OCI-LY3 (cell line): Measurements from ENCODE around the gene PPP1R26.

Experiments used
- H2AFZ ChIP-seq: fragments of 200-600, 300-600 bp; shearing (Covaris generic); 2 replicates; pipeline ENCODE4 v1.6.0; 2014; ENCODE audit warnings: antibody characterized with exemption, low read depth, low read length
- H3K27ac ChIP-seq: fragments of 200-600, 300-600 bp; sonication (generic); 2 replicates; pipeline ENCODE4 v1.5.1; 2014; ENCODE audit warnings: mild to moderate bottlenecking, low read length, moderate library complexity, mixed read lengths
- H3K27me3 ChIP-seq: fragments of 200-600, 300-600 bp; sonication (generic); 2 replicates; pipeline ENCODE4 v1.6.1; 2014; ENCODE audit warnings: low read depth, low read length, mixed read lengths
- H3K36me3 ChIP-seq: fragments of 200-600, 300-600 bp; sonication (generic); replicated peaks from 2 replicates; pipeline ENCODE3; 2014; ENCODE audit warnings: low read depth, low read length, mixed read lengths
- H3K4me1 ChIP-seq: fragments of 300-600, 200-600 bp; sonication (generic); 2 replicates; pipeline ENCODE4 v1.6.1; 2014; ENCODE audit warnings: low read length, mixed read lengths
- H3K4me2 ChIP-seq: fragments of 200-600, 300-600 bp; sonication (generic); 2 replicates; pipeline ENCODE4 v1.6.1; 2014; ENCODE audit warnings: low read length, mixed read lengths
- H3K4me3 ChIP-seq: fragments of 300-600, 200-600 bp; sonication (generic); 2 replicates; pipeline ENCODE4 v1.5.1; 2014; ENCODE audit warnings: antibody characterized with exemption, mild to moderate bottlenecking, low read length, moderate library complexity
- H3K79me2 ChIP-seq: fragments of 300-600, 200-600 bp; shearing (Covaris generic); 2 replicates; pipeline ENCODE4 v1.6.1; 2014; ENCODE audit warnings: mild to moderate bottlenecking, low read length, mixed read lengths
- H3K9ac ChIP-seq: fragments of 300-600, 200-600 bp; shearing (Covaris generic); 2 replicates; pipeline ENCODE4 v1.6.0; 2014; ENCODE audit warnings: mild to moderate bottlenecking, low read length, moderate library complexity
- H3K9me3 ChIP-seq: fragments of 200-600, 300-600 bp; shearing (Covaris generic); 2 replicates; pipeline ENCODE4 v1.6.1; 2014; ENCODE audit warnings: low read length, mixed read lengths; ENCODE audit not compliant: insufficient read depth
- H4K20me1 ChIP-seq: fragments of 200-600, 300-600 bp; sonication (generic); 2 replicates; pipeline ENCODE4 v1.6.1; 2016; ENCODE audit warnings: low read length, mixed read lengths; ENCODE audit not compliant: insufficient read depth
- CTCF ChIP-seq: fragments of 200-600, 300-600 bp; sonication (generic); IDR thresholded peaks from 2 replicates; pipeline ENCODE4 v1.5.1; 2014; ENCODE audit warnings: antibody characterized with exemption, low read length, low read depth
- EZH2phosphoT487 ChIP-seq: fragments of 200-600 bp; shearing (Covaris generic); IDR thresholded peaks from 2 replicates; pipeline ENCODE4 v1.6.1; 2018; ENCODE audit warnings: antibody characterized with exemption, mixed run types, low read depth

PPP1R26 gene

GRCh38 chr9:135519179-135519971 lies 39.8 kb downstream of the PPP1R26 start:
- H3K79me2 ChIP-seq, result no peaks in the 10 kb centered on the region
- no peaks in the 10 kb centered on the region for H3K9me3 ChIP-seq
- H3K9ac ChIP-seq, result no peak overlapping the region
- TF ChIP-seq CTCF, result no peak
- H3K36me3 ChIP-seq, result no peaks in the 10 kb centered on the region
- H3K27me3 ChIP-seq, result no peaks in the 10 kb centered on the region
- H3K4me3 ChIP-seq, result no peak overlapping the region
- H4K20me1 ChIP-seq, result no peaks in the 10 kb centered on the region
- no peak overlapping the region for H3K4me2 ChIP-seq
- no peaks in the 10 kb centered on the region for H3K4me1 ChIP-seq
- H2AFZ ChIP-seq, result no peak overlapping the region
- H3K27ac ChIP-seq, result no peak overlapping the region

- no peaks in the 10 kb centered on the region for H3K27me3 ChIP-seq
- H3K4me2 ChIP-seq, result no peak within 1 kb of the TSS
- no peaks in the 10 kb centered on the region for H3K36me3 ChIP-seq
- H3K27ac ChIP-seq, result no peak within 1 kb of the TSS
- TF ChIP-seq EZH2phosphoT487, result no peak
- TF ChIP-seq CTCF, result no peak
- H2AFZ ChIP-seq, result no peak within 1 kb of the TSS
- no peaks in the 10 kb centered on the region for H3K79me2 ChIP-seq
- no peaks in the 10 kb centered on the region for H4K20me1 ChIP-seq
- no peak within 1 kb of the TSS for H3K9ac ChIP-seq
- no peak within 1 kb of the TSS for H3K4me3 ChIP-seq
- H3K4me1 ChIP-seq, result no peaks in the 10 kb centered on the region
- no peaks in the 10 kb centered on the region for H3K9me3 ChIP-seq
Observed at GRCh38 chr9:135520916-135521607, 41.5 kb downstream of the PPP1R26 start, which contains the start of gene LCN1. Gene LCN1, plus strand, starts transcription at chr9:135521440. Its CDS starts 58 bp downstream, at chr9:135521498.

- Histone ChIP-seq H2AFZ (no peak overlapping the region), H3K9me3 (no peaks in the 10 kb centered on the region), H3K9ac (no peak overlapping the region), H3K79me2 (no peaks in the 10 kb centered on the region), H3K4me3 (no peak overlapping the region), H4K20me1 (no peaks in the 10 kb centered on the region), H3K27ac (no peak overlapping the region), H3K27me3 (no peaks in the 10 kb centered on the region), H3K4me2 (no peak overlapping the region), H3K4me1 (no peaks in the 10 kb centered on the region), H3K36me3 (no peaks in the 10 kb centered on the region)
- TF ChIP-seq CTCF (no peak), EZH2phosphoT487 (no peak)
Observed at GRCh38 chr9:135521608-135522095, 42.1 kb downstream of the PPP1R26 start.

- no peaks in the 10 kb centered on the region for H4K20me1 ChIP-seq
- no peaks in the 10 kb centered on the region for H3K9me3 ChIP-seq
Observed at GRCh38 chr9:135522137-135522877, 42.7 kb downstream of the PPP1R26 start.

More at GRCh38 chr9:135522137-135522877, 42.7 kb downstream of the PPP1R26 start:
- Histone ChIP-seq H2AFZ (no peak overlapping the region), H3K4me3 (no peak overlapping the region), H3K4me2 (no peak overlapping the region), H3K27me3 (no peaks in the 10 kb centered on the region), H3K9ac (no peak overlapping the region), H3K36me3 (no peaks in the 10 kb centered on the region), H3K4me1 (no peaks in the 10 kb centered on the region), H3K27ac (no peak overlapping the region), H3K79me2 (no peaks in the 10 kb centered on the region)
- TF ChIP-seq CTCF (no peak), EZH2phosphoT487 (no peak)
